Mesendoderm (in vitro differentiated cells): Measurements from ENCODE around the gene ATG7.

Experiments
- DNase-seq: peaks from one replicate; pipeline ENCODE4 v3.0.0; 2013
- H2AK5ac ChIP-seq: 2 replicates; pipeline ENCODE4 v1.6.1; 2013; ENCODE audit warnings: low read length, inconsistent platforms
- H2BK120ac ChIP-seq: 2 replicates; pipeline ENCODE4 v1.6.1; 2013; ENCODE audit warnings: low read depth, mild to moderate bottlenecking, low read length, moderate library complexity, mixed read lengths
- H2BK15ac ChIP-seq: replicated peaks from 2 replicates; pipeline ENCODE4 v1.6.1; 2013; ENCODE audit warnings: low read depth, mild to moderate bottlenecking, moderate library complexity
- H2BK5ac ChIP-seq: 2 replicates; pipeline ENCODE4 v1.6.1; 2013; ENCODE audit warnings: low read length, inconsistent platforms
- H3K18ac ChIP-seq: 2 replicates; pipeline ENCODE4 v1.6.1; 2013; ENCODE audit warnings: mild to moderate bottlenecking, low read length, mixed read lengths
- H3K23ac ChIP-seq: one replicate; pipeline ENCODE4 v1.6.1; 2013; ENCODE audit warnings: low read length
- H3K27ac ChIP-seq: 2 replicates; pipeline ENCODE4 v1.5.1; 2013; ENCODE audit warnings: low read depth, mild to moderate bottlenecking, inconsistent platforms, low read length, moderate library complexity
- H3K27me3 ChIP-seq: 2 replicates; pipeline ENCODE4 v1.6.1; 2013; ENCODE audit warnings: low read length, control low read depth, mild to moderate bottlenecking, inconsistent platforms; ENCODE audit not compliant: insufficient read depth, poor library complexity
- H3K36me3 ChIP-seq: 2 replicates; pipeline ENCODE4 v1.6.1; 2013; ENCODE audit warnings: low read length, inconsistent platforms; ENCODE audit not compliant: control insufficient read depth, insufficient read depth
- H3K4ac ChIP-seq: one replicate; pipeline ENCODE4 v1.6.1; 2013; ENCODE audit warnings: low read depth, mild to moderate bottlenecking, low read length, moderate library complexity
- H3K4me1 ChIP-seq: 2 replicates; pipeline ENCODE4 v1.6.1; 2013; ENCODE audit warnings: low read depth, low read length, inconsistent platforms; ENCODE audit not compliant: control insufficient read depth
- H3K4me2 ChIP-seq: 2 replicates; pipeline ENCODE4 v1.6.1; 2013; ENCODE audit warnings: low read length
- H3K4me3 ChIP-seq: 2 replicates; pipeline ENCODE4 v1.5.1; 2013; ENCODE audit warnings: mild to moderate bottlenecking, low read length
- H3K56ac ChIP-seq: one replicate; pipeline ENCODE4 v1.6.1; 2013; ENCODE audit warnings: low read length
- H3K79me1 ChIP-seq: 2 replicates; pipeline ENCODE4 v1.6.1; 2013; ENCODE audit warnings: low read length, inconsistent platforms
- H3K79me2 ChIP-seq: 2 replicates; pipeline ENCODE4 v1.6.1; 2013; ENCODE audit warnings: mild to moderate bottlenecking, low read length; ENCODE audit not compliant: control insufficient read depth, insufficient read depth
- H3K9ac ChIP-seq: 2 replicates; pipeline ENCODE4 v1.6.1; 2013; ENCODE audit warnings: low read length, inconsistent platforms
- H4K5ac ChIP-seq: one replicate; pipeline ENCODE4 v1.6.1; 2013; ENCODE audit warnings: low read length
- H4K8ac ChIP-seq: one replicate; pipeline ENCODE4 v1.6.1; 2013; ENCODE audit warnings: low read depth, mild to moderate bottlenecking, control low read depth, low read length, moderate library complexity
- WGBS: extraction: QIAGEN DNeasy Blood & Tissue Kit; methylation state at CpG from one replicate; pipeline ENCODE4 v1.1.7; 2013; ENCODE audit warnings: low lambda C conversion rate, missing lambda C conversion rate; ENCODE audit not compliant: insufficient coverage; ENCODE audit errors: extremely low coverage; 5-methylcytosine and 5-hydroxymethylcytosine counted together

The ATG7 gene

DNA sequence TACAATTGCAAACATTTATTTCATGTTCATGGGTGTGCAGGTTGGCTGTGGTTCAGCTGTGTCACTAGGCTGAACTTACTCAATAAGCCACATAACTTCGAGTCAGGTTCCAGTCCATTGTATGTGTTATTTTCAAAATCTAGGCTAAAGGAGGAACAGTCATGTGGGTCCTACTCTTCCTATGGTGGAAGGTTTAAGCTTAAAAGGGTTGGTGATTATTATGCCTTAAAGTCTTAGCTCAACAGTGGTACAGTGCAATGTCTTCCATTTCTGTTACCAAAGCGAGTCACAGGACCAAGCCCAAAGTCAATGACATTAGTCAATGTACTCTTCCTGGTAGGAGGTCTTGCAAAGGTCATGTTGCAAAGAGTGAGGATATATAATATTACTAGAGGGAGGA, 78.2 kb downstream of the ATG7 start:
- H3K9ac ChIP-seq: no peak overlapping the region
- no peak overlapping the region for H2AK5ac ChIP-seq
- no peak overlapping the region for H4K8ac ChIP-seq
- H2BK120ac ChIP-seq: no peak overlapping the region
- no peaks in the 10 kb centered on the region for H3K4me1 ChIP-seq
- no peak overlapping the region for H3K27ac ChIP-seq
- H3K79me2 ChIP-seq: no peaks in the 10 kb centered on the region
- no peak overlapping the region for H3K56ac ChIP-seq
- H2BK5ac ChIP-seq: no peak overlapping the region
- H3K4me3 ChIP-seq: no peak overlapping the region
- H3K18ac ChIP-seq: no peak overlapping the region
- DNase-seq: no peak
- no CpG with 5 or more reads among the region's 2 CpGs for WGBS
- no peak overlapping the region for H2BK15ac ChIP-seq
- H3K4me2 ChIP-seq: no peak overlapping the region
- no peak overlapping the region for H3K23ac ChIP-seq
- no peaks in the 10 kb centered on the region for H3K36me3 ChIP-seq
- H3K27me3 ChIP-seq: no peaks in the 10 kb centered on the region
- H3K4ac ChIP-seq: no peak overlapping the region
- no peak overlapping the region for H4K5ac ChIP-seq
- no peaks in the 10 kb centered on the region for H3K79me1 ChIP-seq

DNA sequence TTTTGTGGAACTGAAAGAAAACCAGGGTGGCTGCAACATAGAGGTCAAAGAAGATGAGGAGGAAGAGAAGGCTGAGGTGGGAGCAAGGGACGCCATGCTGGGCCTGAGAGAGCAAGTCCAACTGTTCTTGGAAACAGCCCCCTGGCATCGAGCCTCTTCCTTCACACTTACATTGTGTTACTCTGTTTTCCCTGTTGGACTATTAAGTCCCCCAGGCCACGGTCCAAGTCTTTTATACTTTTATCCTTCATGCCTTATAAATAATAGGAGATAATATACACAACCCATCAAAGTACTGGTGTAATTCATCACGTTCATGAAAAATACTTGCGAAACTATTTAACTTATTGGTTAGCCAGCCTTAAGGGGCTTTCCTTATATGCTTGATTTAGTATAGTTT, 79.3 kb downstream of the ATG7 start:
- H3K4me2 ChIP-seq: no peak overlapping the region
- no peak overlapping the region for H2BK120ac ChIP-seq
- H3K79me2 ChIP-seq: no peaks in the 10 kb centered on the region
- H2BK15ac ChIP-seq: no peak overlapping the region
- no peak overlapping the region for H3K4me3 ChIP-seq
- H3K56ac ChIP-seq: no peak overlapping the region
- DNase-seq: no peak
- no peaks in the 10 kb centered on the region for H3K27me3 ChIP-seq
- no peak overlapping the region for H2BK5ac ChIP-seq
- no peak overlapping the region for H2AK5ac ChIP-seq
- H3K36me3 ChIP-seq: no peaks in the 10 kb centered on the region
- H3K4me1 ChIP-seq: no peaks in the 10 kb centered on the region
- no peaks in the 10 kb centered on the region for H3K79me1 ChIP-seq
- H4K8ac ChIP-seq: no peak overlapping the region
- no peak overlapping the region for H3K23ac ChIP-seq
- no peak overlapping the region for H4K5ac ChIP-seq
- no peak overlapping the region for H3K27ac ChIP-seq
- no peak overlapping the region for H3K4ac ChIP-seq
- H3K9ac ChIP-seq: no peak overlapping the region
- WGBS: no CpG with 5 or more reads among the region's 5 CpGs
- no peak overlapping the region for H3K18ac ChIP-seq

DNA sequence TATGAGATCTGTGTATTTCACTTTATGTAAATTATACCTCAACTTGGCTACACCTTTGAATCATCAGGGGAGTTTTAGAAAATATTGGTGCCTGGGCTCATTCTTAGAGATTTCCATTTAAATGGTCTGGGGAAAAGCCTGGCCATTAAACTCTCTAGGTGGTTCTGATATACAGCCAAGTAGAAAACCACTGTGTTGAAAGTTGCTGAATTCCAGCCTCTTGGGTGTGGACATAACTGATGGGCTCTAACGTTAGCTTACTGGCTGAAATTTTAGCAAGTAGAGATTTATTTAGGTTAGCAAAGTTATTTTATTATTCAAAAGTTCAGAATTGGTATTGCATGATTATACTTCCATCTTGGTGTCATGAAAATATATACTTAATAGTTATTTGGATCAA, 84.1 kb downstream of the ATG7 start:
- Histone ChIP-seq H3K27ac (no peak overlapping the region), H3K36me3 (no peaks in the 10 kb centered on the region), H3K79me1 (no peaks in the 10 kb centered on the region), H3K4me3 (no peak overlapping the region), H4K5ac (no peak overlapping the region), H3K4ac (no peak overlapping the region), H3K79me2 (no peaks in the 10 kb centered on the region), H3K18ac (no peak overlapping the region), H3K56ac (no peak overlapping the region), H3K23ac (no peak overlapping the region), H2BK15ac (no peak overlapping the region), H3K27me3 (no peaks in the 10 kb centered on the region), H3K9ac (no peak overlapping the region), H2AK5ac (no peak overlapping the region), H2BK5ac (no peak overlapping the region), H4K8ac (no peak overlapping the region), H3K4me1 (no peaks in the 10 kb centered on the region), H3K4me2 (no peak overlapping the region), H2BK120ac (no peak overlapping the region)
- no peak for DNase-seq
- no CpG with 5 or more reads among the region's 1 CpG for WGBS

DNA sequence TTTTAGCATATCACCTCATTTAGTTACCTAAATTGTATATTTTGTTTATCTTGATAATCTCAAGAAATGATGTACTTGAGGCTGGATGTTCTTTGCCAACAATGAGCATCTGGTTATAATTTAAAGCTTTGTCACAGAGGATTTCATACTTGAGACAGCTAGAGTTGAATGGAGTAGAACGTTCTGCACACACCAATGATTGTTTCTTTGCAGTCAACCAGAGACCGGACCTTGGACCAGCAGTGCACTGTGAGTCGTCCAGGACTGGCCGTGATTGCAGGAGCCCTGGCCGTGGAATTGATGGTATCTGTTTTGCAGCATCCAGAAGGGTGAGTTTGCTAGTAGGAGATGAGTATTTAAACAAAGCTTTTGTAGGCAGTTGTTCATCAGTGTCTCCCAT, 90.4 kb downstream of the ATG7 start:
- no peak overlapping the region for H2BK120ac ChIP-seq
- H3K4me3 ChIP-seq: no peak overlapping the region
- no peaks in the 10 kb centered on the region for H3K79me2 ChIP-seq
- no peaks in the 10 kb centered on the region for H3K4me1 ChIP-seq
- H2BK5ac ChIP-seq: no peak overlapping the region
- no peak overlapping the region for H3K18ac ChIP-seq
- H3K56ac ChIP-seq: no peak overlapping the region
- WGBS: no CpG with 5 or more reads among the region's 5 CpGs
- H4K5ac ChIP-seq: no peak overlapping the region
- no peaks in the 10 kb centered on the region for H3K36me3 ChIP-seq
- no peak overlapping the region for H3K4ac ChIP-seq
- no peak for DNase-seq
- no peak overlapping the region for H3K4me2 ChIP-seq
- H4K8ac ChIP-seq: no peak overlapping the region
- no peak overlapping the region for H3K27ac ChIP-seq
- H2AK5ac ChIP-seq: no peak overlapping the region
- no peak overlapping the region for H3K9ac ChIP-seq
- H2BK15ac ChIP-seq: no peak overlapping the region
- no peaks in the 10 kb centered on the region for H3K79me1 ChIP-seq
- no peaks in the 10 kb centered on the region for H3K27me3 ChIP-seq
- no peak overlapping the region for H3K23ac ChIP-seq

DNA sequence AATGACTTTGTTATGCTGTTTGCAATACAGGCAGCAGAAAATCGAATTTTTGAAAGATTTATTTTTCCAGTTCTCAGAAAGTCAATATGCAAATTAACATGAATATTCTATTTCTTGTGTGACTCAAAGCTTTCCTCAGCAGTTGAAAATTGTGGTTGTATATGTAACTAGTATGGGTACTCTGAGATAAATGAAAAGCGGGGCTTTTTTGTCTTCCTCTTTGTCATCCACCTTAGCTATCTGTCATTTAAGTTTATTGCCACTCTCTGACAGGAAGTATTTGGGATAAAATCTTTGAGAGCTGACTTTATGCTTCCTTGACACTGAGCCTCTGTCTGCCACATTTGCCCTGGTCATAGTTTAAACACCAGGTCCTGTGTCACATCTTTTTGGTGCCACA, 91.5 kb downstream of the ATG7 start:
- Histone ChIP-seq H4K5ac (no peak overlapping the region), H2AK5ac (no peak overlapping the region), H2BK120ac (no peak overlapping the region)

GRCh38 chr3:11364181-11364580, 92.0 kb downstream of the ATG7 start:
- Histone ChIP-seq H2BK5ac (no peak overlapping the region), H3K23ac (no peak overlapping the region), H3K27me3 (no peaks in the 10 kb centered on the region), H2BK15ac (no peak overlapping the region), H3K18ac (no peak overlapping the region), H3K79me1 (no peaks in the 10 kb centered on the region), H3K4me3 (no peak overlapping the region), H3K79me2 (no peaks in the 10 kb centered on the region), H3K4me2 (no peak overlapping the region), H3K4me1 (no peaks in the 10 kb centered on the region), H3K56ac (no peak overlapping the region), H3K9ac (no peak overlapping the region), H3K27ac (no peak overlapping the region), H3K4ac (no peak overlapping the region), H4K5ac (no peak overlapping the region), H4K8ac (no peak overlapping the region), H2AK5ac (no peak overlapping the region), H3K36me3 (no peaks in the 10 kb centered on the region), H2BK120ac (no peak overlapping the region)
- no peak for DNase-seq
- no CpG with 5 or more reads among the region's 2 CpGs for WGBS

More for the DNA sequence above, 91.5 kb downstream of the ATG7 start:
- H3K56ac ChIP-seq: no peak overlapping the region
- H3K9ac ChIP-seq: no peak overlapping the region
- no peaks in the 10 kb centered on the region for H3K4me1 ChIP-seq
- whole genome bisulfite sequencing: no CpG with 5 or more reads among the region's 2 CpGs
- H3K4me3 ChIP-seq: no peak overlapping the region
- no peak overlapping the region for H4K8ac ChIP-seq
- no peak overlapping the region for H2BK5ac ChIP-seq
- no peaks in the 10 kb centered on the region for H3K79me2 ChIP-seq
- no peaks in the 10 kb centered on the region for H3K36me3 ChIP-seq
- no peak overlapping the region for H3K4ac ChIP-seq
- no peaks in the 10 kb centered on the region for H3K79me1 ChIP-seq
- H3K27me3 ChIP-seq: no peaks in the 10 kb centered on the region
- H3K18ac ChIP-seq: no peak overlapping the region
- H3K4me2 ChIP-seq: no peak overlapping the region
- no peak overlapping the region for H3K23ac ChIP-seq
- no peak for DNase-seq
- no peak overlapping the region for H3K27ac ChIP-seq
- H2BK15ac ChIP-seq: no peak overlapping the region
